K562 (cell line): Measurements from ENCODE around the gene SLC4A5. TPM values are rescaled to one million over a fixed set of nuclear protein-coding genes. Genes with fewer than 3 reads are reported as not detected.
A peak's percentile ranks its signal among the peaks of the same experiment; 100 is the strongest.

ENCODE experiments used
- CEBPZ ChIP-seq: fragments of 150-350 bp; IDR thresholded peaks from 2 replicates; pipeline ENCODE4 v1.6.1; 2014; ENCODE audit warnings: low read depth, mild to moderate bottlenecking, low read length, borderline replicate concordance
- CGGBP1 ChIP-seq: fragments of 250-450 bp; sonication (Bioruptor Pico); IDR thresholded peaks from 2 replicates; pipeline ENCODE4 v1.9.0; 2021; ENCODE audit warnings: mild to moderate bottlenecking
- CTCF ChIP-seq, 3 experiments: IDR thresholded peaks in 2 of 3; conservative IDR thresholded peaks in 1 of 3; 2 replicates each; pipeline ENCODE4 v1.5.1; 2011 to 2012; ENCODE audit warnings: low read length in 3 of 3, mild to moderate bottlenecking in 3 of 3, control low read depth in 2 of 3, improper control_type of control experiment in 1 of 3, inconsistent platforms in 1 of 3, low read depth in 1 of 3, mixed read lengths in 1 of 3, moderate library complexity in 1 of 3; ENCODE audit not compliant: insufficient read depth in 2 of 3
- E2F4 ChIP-seq: sonication (generic); formaldehyde crosslinking; IDR thresholded peaks from 2 replicates; pipeline ENCODE4 v1.8.0; 2022; ENCODE audit warnings: mild to moderate bottlenecking, low read depth, missing genetic modification reagents
- HOXB6 ChIP-seq: fragments of 250-450 bp; sonication (Bioruptor Pico); IDR thresholded peaks from 2 replicates; pipeline ENCODE4 v1.5.1; 2022; ENCODE audit warnings: mild to moderate bottlenecking, borderline replicate concordance
- RAD21 ChIP-seq, 2 experiments: fragments of 250-450 bp in 1 of 2; fragments of 450-650 bp in 1 of 2; sonication (Bioruptor Pico) in 1 of 2; formaldehyde crosslinking in 1 of 2; IDR thresholded peaks in 1 of 2; conservative IDR thresholded peaks in 1 of 2; 2 replicates each; pipeline versions ENCODE4 v1.4.0 to v1.8.0; 2020 to 2022; ENCODE audit warnings: mild to moderate bottlenecking in 2 of 2, moderate library complexity in 1 of 2
- polyA plus RNA-seq, 8 experiments: library from polyadenylated mRNA; depleted of rRNA in 4 of 8; stranded (reverse) in 5 of 8; unstranded in 3 of 8; fragments of >200 nt; fragmentation: Nextera tagmentation in 2 of 8; fragmentation: Illumina TruSeq in 1 of 8; extraction: Ambion mirVana in 2 of 8; extraction: Trizol in 1 of 8; gene quantifications; 2 replicates each; pipeline versions ENCODE4 v1.2.1 to v1.2.3, GENCODE V29; 2011 to 2014; ENCODE audit warnings: inconsistent platforms in 1 of 8, missing spikeins in 1 of 8
- total RNA-seq, 7 experiments: library from RNA; depleted of rRNA in 6 of 7; stranded (reverse); fragments of >200 nt in 6 of 7; fragmentation: Illumina TruSeq in 2 of 7; extraction: Trizol in 2 of 7; gene quantifications; 2 replicates each; pipeline versions ENCODE4 v1.2.1 to v1.2.3, GENCODE V29; 2011 to 2021; ENCODE audit warnings: low replicate concordance in 1 of 7
- TF ChIP-seq, protein P1 (sequence below): fragments of 250-450 bp; sonication (Bioruptor Pico); IDR thresholded peaks from 2 replicates; pipeline ENCODE4 v1.5.0; 2020; ENCODE audit warnings: mild to moderate bottlenecking, borderline replicate concordance

SLC4A5 gene
- total and polyA plus RNA-seq, 9 of the 15 experiments (the other 6 are each of a cell fraction or from before 2014, with no cell fraction given) = 0.03 to 0.77 (median 0.14) TPM; not detected in 1

DNA sequence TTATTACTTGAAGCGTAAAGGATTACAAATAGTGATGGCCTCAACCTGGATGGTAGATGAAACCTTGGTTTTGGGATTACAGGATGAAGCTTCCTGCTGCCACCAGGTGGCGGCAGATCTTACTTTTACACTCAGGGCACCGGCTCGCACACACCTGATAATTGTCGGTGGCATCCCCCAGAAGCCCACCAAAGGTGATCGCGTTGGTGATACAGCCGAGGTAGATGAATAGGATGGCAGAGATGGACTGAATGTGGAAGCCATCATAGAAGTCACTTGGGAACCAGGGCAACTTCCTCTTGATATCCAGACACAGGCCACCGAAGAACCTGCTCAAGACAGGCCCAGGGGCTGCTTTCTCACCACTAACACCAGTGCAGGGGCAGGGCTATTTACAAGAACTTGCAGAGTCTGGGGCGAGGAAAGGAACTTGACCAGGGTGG lies 93.0 kb downstream of the SLC4A5 start (continued):
- peak; percentile 75 to 87 (median 86) for TF ChIP-seq CTCF (IDR thresholded peaks at IDR 0.05 in 2 of 3, conservative IDR thresholded peaks at IDR 0.05 in 1 of 3; ENCODE audit: insufficient read depth in 2 of 3, low read depth in 1 of 3, low read length in 3 of 3)
- no peak for TF ChIP-seq HOXB6 (CRISPR knock-in tag)
- no peak for TF ChIP-seq CEBPZ
- no peak for TF ChIP-seq E2F4 (CRISPR knock-in tag)
- TF ChIP-seq, protein P1, sequence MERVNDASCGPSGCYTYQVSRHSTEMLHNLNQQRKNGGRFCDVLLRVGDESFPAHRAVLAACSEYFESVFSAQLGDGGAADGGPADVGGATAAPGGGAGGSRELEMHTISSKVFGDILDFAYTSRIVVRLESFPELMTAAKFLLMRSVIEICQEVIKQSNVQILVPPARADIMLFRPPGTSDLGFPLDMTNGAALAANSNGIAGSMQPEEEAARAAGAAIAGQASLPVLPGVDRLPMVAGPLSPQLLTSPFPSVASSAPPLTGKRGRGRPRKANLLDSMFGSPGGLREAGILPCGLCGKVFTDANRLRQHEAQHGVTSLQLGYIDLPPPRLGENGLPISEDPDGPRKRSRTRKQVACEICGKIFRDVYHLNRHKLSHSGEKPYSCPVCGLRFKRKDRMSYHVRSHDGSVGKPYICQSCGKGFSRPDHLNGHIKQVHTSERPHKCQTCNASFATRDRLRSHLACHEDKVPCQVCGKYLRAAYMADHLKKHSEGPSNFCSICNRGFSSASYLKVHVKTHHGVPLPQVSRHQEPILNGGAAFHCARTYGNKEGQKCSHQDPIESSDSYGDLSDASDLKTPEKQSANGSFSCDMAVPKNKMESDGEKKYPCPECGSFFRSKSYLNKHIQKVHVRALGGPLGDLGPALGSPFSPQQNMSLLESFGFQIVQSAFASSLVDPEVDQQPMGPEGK (CRISPR knock-in tag) = no peak
- peak; percentile 72 to 89 for TF ChIP-seq RAD21 (CRISPR knock-in tag; conservative IDR thresholded peaks at IDR 0.05 in 1 of 2, IDR thresholded peaks at IDR 0.05 in 1 of 2)
- no peak for TF ChIP-seq CGGBP1 (CRISPR knock-in tag)
- TF ChIP-seq, all 486 proteins: peak for 11
